Spleen (tissue), 7 donors: ENCODE results near the gene SRD5A1.

Source experiments
- CTCF ChIP-seq, 11 experiments: fragments of 200-600 bp in 7 of 11; fragments of 450-650 bp in 4 of 11; sonication (generic) in 4 of 11; IDR thresholded peaks in 8 of 11; conservative IDR thresholded peaks in 3 of 11; 1 replicate in 7 of 11; 2 replicates in 4 of 11; pipeline versions ENCODE4 v1.4.0 to v1.8.0; 2016 to 2021; ENCODE audit warnings: antibody characterized with exemption in 11 of 11, inconsistent platforms in 4 of 11, mild to moderate bottlenecking in 1 of 11
- POLR2A ChIP-seq, 3 donors: fragments of 450-650 bp; IDR thresholded peaks; one replicate each; pipeline ENCODE4 v1.5.1; 2017; ENCODE audit warnings: antibody characterized with exemption in 3 of 3, mild to moderate bottlenecking in 1 of 3
- POLR2AphosphoS5 ChIP-seq, 3 donors: sonication (generic); formaldehyde crosslinking; IDR thresholded peaks; one replicate each; pipeline ENCODE4 v1.5.1; 2017; ENCODE audit warnings: antibody characterized with exemption in 3 of 3
- donor health status: DM: no; HTN: no; CAD: no; lungs with moderate emphysema.
- donor health status: DM: no; HTN: no; CAD: no.
- donor health status: DM: no; HTN: no; CAD: no.

GRCh38 chr5:6673963-6674362 lies 40.7 kb downstream of the SRD5A1 start:
- TF ChIP-seq POLR2A (IDR thresholded peaks at IDR 0.05) (no peak), POLR2AphosphoS5 (IDR thresholded peaks at IDR 0.05) (no peak), CTCF (IDR thresholded peaks at IDR 0.05 in 8 of 11, conservative IDR thresholded peaks at IDR 0.05 in 3 of 11) (no peak)
